AG10803 (cell line): ENCODE measurements around the gene PTPRU.
A peak's percentile ranks its signal among the peaks of the same experiment; 100 is the strongest.

Experiments used
- DNase-seq: peaks from one replicate; pipeline ENCODE4 v3.0.0; 2010; ENCODE audit warnings: low read depth
- H3K4me3 ChIP-seq: 2 replicates; pipeline ENCODE4 v1.5.1; 2011; ENCODE audit warnings: mild to moderate bottlenecking, low read length, control low read depth
- CTCF ChIP-seq: conservative IDR thresholded peaks from 2 replicates; pipeline ENCODE4 v1.5.1; 2011; ENCODE audit warnings: mild to moderate bottlenecking, low read length, control low read depth, inconsistent platforms

Gene PTPRU

GRCh38 chr1:29267321-29268070 lies 31.2 kb downstream of the PTPRU start:
- no peak overlapping the region for H3K4me3 ChIP-seq
- TF ChIP-seq CTCF: no peak
- DNase-seq: no peak

- no peak for DNase-seq
- no peak overlapping the region for H3K4me3 ChIP-seq
- no peak for TF ChIP-seq CTCF
These were observed 33.1 kb downstream of the PTPRU start for GRCh38 chr1:29269382-29269781.

- H3K4me3 ChIP-seq: no peak overlapping the region
- TF ChIP-seq CTCF: no peak
- peak; percentile 59 for DNase-seq
These were observed 34.7 kb downstream of the PTPRU start for GRCh38 chr1:29270929-29271521.

- DNase-seq: peak; percentile 84
- peak overlapping the region; percentile 25 for H3K4me3 ChIP-seq
- TF ChIP-seq CTCF: no peak
These were observed 35.4 kb downstream of the PTPRU start for GRCh38 chr1:29271724-29272123.

GRCh38 chr1:29272147-29272907 lies 36.0 kb downstream of the PTPRU start:
- no peak overlapping the region for H3K4me3 ChIP-seq
- no peak for TF ChIP-seq CTCF
- DNase-seq: peak; percentile 12

- no peak for DNase-seq
- TF ChIP-seq CTCF: no peak
- no peak overlapping the region for H3K4me3 ChIP-seq
These were observed 39.1 kb downstream of the PTPRU start for GRCh38 chr1:29275435-29275834.
